GM23338 (cell line): Measurements from ENCODE around the gene DDX39B. TPM values are rescaled to one million over a fixed set of nuclear protein-coding genes. Genes with fewer than 3 reads are reported as not detected.

Source experiments
- ATAC-seq: fragments of 200-7000 bp; cut with Tn5 transposase; 3 replicates; pipeline ENCODE4 v1.9.1; 2020
- DNase-seq: peaks from one replicate; pipeline ENCODE4 v3.0.0-alpha.2; 2015; ENCODE audit warnings: low spot score
- H2AFZ ChIP-seq: fragments of 200-600 bp; sonication (generic); 2 replicates; pipeline ENCODE4 v1.8.0; 2016; ENCODE audit warnings: antibody characterized with exemption, mild to moderate bottlenecking, moderate library complexity
- H3F3A ChIP-seq: fragments of 200-600 bp; sonication (generic); replicated peaks from 2 replicates; pipeline ENCODE4 v1.8.0; 2017; ENCODE audit warnings: antibody characterized with exemption, mixed run types, low read depth
- H3K27ac ChIP-seq: fragments of 200-600 bp; sonication (generic); 2 replicates; pipeline ENCODE4 v1.6.1; 2016; ENCODE audit warnings: low read depth
- H3K27me3 ChIP-seq: fragments of 200-600 bp; sonication (generic); 2 replicates; pipeline ENCODE4 v1.8.0; 2016; ENCODE audit warnings: mild to moderate bottlenecking, mixed run types, moderate library complexity; ENCODE audit not compliant: insufficient read depth
- H3K36me3 ChIP-seq: fragments of 200-600 bp; sonication (generic); 2 replicates; pipeline ENCODE4 v1.8.0; 2016; ENCODE audit warnings: mild to moderate bottlenecking; ENCODE audit not compliant: insufficient read depth
- H3K4me1 ChIP-seq: fragments of 200-600 bp; sonication (generic); 2 replicates; pipeline ENCODE4 v1.8.0; 2016; ENCODE audit warnings: mild to moderate bottlenecking, moderate library complexity; ENCODE audit not compliant: insufficient read depth
- H3K4me2 ChIP-seq: fragments of 200-600 bp; sonication (generic); 2 replicates; pipeline ENCODE4 v1.7.1; 2017; ENCODE audit warnings: mixed run types
- H3K4me3 ChIP-seq: fragments of 200-600 bp; sonication (generic); 2 replicates; pipeline ENCODE4 v1.6.1; 2016; ENCODE audit warnings: mixed run types
- H3K79me2 ChIP-seq: fragments of 200-600 bp; sonication (generic); replicated peaks from 2 replicates; pipeline ENCODE4 v1.8.0; 2017; ENCODE audit warnings: mild to moderate bottlenecking; ENCODE audit not compliant: insufficient read depth
- H3K9me2 ChIP-seq: fragments of 200-600 bp; sonication (generic); 2 replicates; pipeline ENCODE4 v1.8.0; 2017; ENCODE audit not compliant: insufficient read depth
- H4K20me1 ChIP-seq: fragments of 200-600 bp; sonication (generic); replicated peaks from 2 replicates; pipeline ENCODE4 v1.8.0; 2017; ENCODE audit warnings: mild to moderate bottlenecking; ENCODE audit not compliant: insufficient read depth
- H3K27ac Mint-ChIP-seq: 2 replicates; pipeline ENCODE4 v1.8.0; 2020; ENCODE audit warnings: inconsistent platforms, mild to moderate bottlenecking, moderate library complexity, mixed read lengths
- H3K27me3 Mint-ChIP-seq: 3 replicates; pipeline ENCODE4 v1.8.0; 2022; ENCODE audit warnings: low read depth, mild to moderate bottlenecking, moderate library complexity, mixed read lengths, inconsistent platforms; ENCODE audit not compliant: insufficient read depth, poor library complexity
- H3K36me3 Mint-ChIP-seq: 3 replicates; pipeline ENCODE4 v1.8.0; 2021; ENCODE audit warnings: low read depth, mild to moderate bottlenecking, inconsistent platforms, moderate library complexity, mixed read lengths
- H3K4me1 Mint-ChIP-seq: 3 replicates; pipeline ENCODE4 v1.8.0; 2020; ENCODE audit warnings: mild to moderate bottlenecking, inconsistent platforms, mixed read lengths
- H3K4me3 Mint-ChIP-seq: 3 replicates; pipeline ENCODE4 v1.8.0; 2021; ENCODE audit warnings: moderate library complexity, mild to moderate bottlenecking, inconsistent platforms, mixed read lengths
- H3K9me3 Mint-ChIP-seq: 3 replicates; pipeline ENCODE4 v1.8.0; 2020; ENCODE audit warnings: moderate library complexity, mild to moderate bottlenecking, inconsistent platforms, mixed read lengths
- CREB1 ChIP-seq: fragments of 250-450 bp; sonication (Bioruptor Pico); IDR thresholded peaks from 2 replicates; pipeline ENCODE4 v1.5.0; 2020; ENCODE audit warnings: low read depth, mild to moderate bottlenecking, moderate library complexity
- EZH2 ChIP-seq: fragments of 200-600 bp; sonication (generic); IDR thresholded peaks from one replicate; pipeline ENCODE4 v1.8.0; 2017; ENCODE audit warnings: antibody characterized with exemption, mild to moderate bottlenecking, low read depth; ENCODE audit not compliant: unreplicated experiment
- EZH2phosphoT487 ChIP-seq: fragments of 200-600 bp; sonication (generic); IDR thresholded peaks from one replicate; pipeline ENCODE4 v1.8.1; 2018; ENCODE audit warnings: antibody characterized with exemption; ENCODE audit not compliant: unreplicated experiment
- JUNB ChIP-seq: IDR thresholded peaks from one replicate; pipeline ENCODE4 v1.6.1; 2016; ENCODE audit warnings: antibody characterized with exemption; ENCODE audit not compliant: unreplicated experiment
- NANOG ChIP-seq: IDR thresholded peaks from 2 replicates; pipeline ENCODE4 v1.6.1; 2016; ENCODE audit warnings: antibody characterized with exemption, borderline replicate concordance
- POLR2AphosphoS5 ChIP-seq: IDR thresholded peaks from 2 replicates; pipeline ENCODE4 v1.6.1; 2016; ENCODE audit warnings: antibody characterized with exemption, low read depth
- ZNF331 ChIP-seq: fragments of 250-450 bp; sonication (Bioruptor Pico); IDR thresholded peaks from 2 replicates; pipeline ENCODE4 v1.5.0; 2020; ENCODE audit warnings: low read depth, mild to moderate bottlenecking, moderate library complexity
- polyA plus RNA-seq: library from polyadenylated mRNA; unstranded; fragments of >200 nt; fragmentation: Nextera tagmentation; extraction: Ambion mirVana; gene quantifications from 2 replicates; pipeline ENCODE4 v1.2.1, GENCODE V29; 2016
- total RNA-seq: library from RNA; depleted of rRNA; stranded (reverse); fragments of >200 nt; shearing (Covaris generic); gene quantifications from 2 replicates; pipeline ENCODE4 v1.2.3, GENCODE V29; 2014
- TF ChIP-seq, protein P1 (sequence below): fragments of 250-450 bp; sonication (Bioruptor Pico); IDR thresholded peaks from 2 replicates; pipeline ENCODE4 v1.5.0; 2020; ENCODE audit warnings: mild to moderate bottlenecking, moderate library complexity
- TF ChIP-seq, protein P2 (sequence below): IDR thresholded peaks from 2 replicates; pipeline ENCODE4 v1.6.1; 2016; ENCODE audit warnings: antibody characterized with exemption
- TF ChIP-seq, protein P3 (sequence below): IDR thresholded peaks from one replicate; pipeline ENCODE4 v1.6.1; 2018; ENCODE audit warnings: antibody characterized with exemption; ENCODE audit not compliant: unreplicated experiment
- TF ChIP-seq, protein P4 (sequence below), 2 experiments: fragments of 200-600 bp in 1 of 2; sonication (generic) in 1 of 2; conservative IDR thresholded peaks; 2 replicates each; pipeline versions ENCODE4 v1.5.1 to v1.6.1; 2016 to 2017; ENCODE audit warnings: antibody characterized with exemption in 2 of 2, low read depth in 2 of 2, mild to moderate bottlenecking in 2 of 2, moderate library complexity in 1 of 2

DDX39B gene
- total and polyA plus RNA-seq, 2 experiments from 2014 or later, result 341 to 849 TPM

DNA sequence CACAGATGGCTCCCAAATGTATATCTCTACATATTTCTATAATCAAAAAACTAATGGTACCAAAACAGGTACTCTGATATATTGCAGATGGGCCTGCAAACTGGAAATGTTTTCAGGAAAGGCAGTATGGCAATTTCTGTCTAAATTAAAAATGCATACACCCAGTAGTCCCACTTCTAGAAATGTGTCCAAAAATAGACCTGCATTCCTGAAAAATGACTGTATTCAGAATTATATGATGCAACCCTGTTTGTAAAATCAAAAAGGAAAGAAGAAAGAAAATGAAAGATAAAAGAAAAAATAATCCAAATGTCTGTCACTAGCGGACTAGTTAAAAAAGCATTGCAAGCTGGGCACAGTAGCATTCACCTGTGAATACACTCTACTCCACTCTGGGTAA lies 56.7 kb downstream of the DDX39B start (continued):
- TF ChIP-seq, protein P1, sequence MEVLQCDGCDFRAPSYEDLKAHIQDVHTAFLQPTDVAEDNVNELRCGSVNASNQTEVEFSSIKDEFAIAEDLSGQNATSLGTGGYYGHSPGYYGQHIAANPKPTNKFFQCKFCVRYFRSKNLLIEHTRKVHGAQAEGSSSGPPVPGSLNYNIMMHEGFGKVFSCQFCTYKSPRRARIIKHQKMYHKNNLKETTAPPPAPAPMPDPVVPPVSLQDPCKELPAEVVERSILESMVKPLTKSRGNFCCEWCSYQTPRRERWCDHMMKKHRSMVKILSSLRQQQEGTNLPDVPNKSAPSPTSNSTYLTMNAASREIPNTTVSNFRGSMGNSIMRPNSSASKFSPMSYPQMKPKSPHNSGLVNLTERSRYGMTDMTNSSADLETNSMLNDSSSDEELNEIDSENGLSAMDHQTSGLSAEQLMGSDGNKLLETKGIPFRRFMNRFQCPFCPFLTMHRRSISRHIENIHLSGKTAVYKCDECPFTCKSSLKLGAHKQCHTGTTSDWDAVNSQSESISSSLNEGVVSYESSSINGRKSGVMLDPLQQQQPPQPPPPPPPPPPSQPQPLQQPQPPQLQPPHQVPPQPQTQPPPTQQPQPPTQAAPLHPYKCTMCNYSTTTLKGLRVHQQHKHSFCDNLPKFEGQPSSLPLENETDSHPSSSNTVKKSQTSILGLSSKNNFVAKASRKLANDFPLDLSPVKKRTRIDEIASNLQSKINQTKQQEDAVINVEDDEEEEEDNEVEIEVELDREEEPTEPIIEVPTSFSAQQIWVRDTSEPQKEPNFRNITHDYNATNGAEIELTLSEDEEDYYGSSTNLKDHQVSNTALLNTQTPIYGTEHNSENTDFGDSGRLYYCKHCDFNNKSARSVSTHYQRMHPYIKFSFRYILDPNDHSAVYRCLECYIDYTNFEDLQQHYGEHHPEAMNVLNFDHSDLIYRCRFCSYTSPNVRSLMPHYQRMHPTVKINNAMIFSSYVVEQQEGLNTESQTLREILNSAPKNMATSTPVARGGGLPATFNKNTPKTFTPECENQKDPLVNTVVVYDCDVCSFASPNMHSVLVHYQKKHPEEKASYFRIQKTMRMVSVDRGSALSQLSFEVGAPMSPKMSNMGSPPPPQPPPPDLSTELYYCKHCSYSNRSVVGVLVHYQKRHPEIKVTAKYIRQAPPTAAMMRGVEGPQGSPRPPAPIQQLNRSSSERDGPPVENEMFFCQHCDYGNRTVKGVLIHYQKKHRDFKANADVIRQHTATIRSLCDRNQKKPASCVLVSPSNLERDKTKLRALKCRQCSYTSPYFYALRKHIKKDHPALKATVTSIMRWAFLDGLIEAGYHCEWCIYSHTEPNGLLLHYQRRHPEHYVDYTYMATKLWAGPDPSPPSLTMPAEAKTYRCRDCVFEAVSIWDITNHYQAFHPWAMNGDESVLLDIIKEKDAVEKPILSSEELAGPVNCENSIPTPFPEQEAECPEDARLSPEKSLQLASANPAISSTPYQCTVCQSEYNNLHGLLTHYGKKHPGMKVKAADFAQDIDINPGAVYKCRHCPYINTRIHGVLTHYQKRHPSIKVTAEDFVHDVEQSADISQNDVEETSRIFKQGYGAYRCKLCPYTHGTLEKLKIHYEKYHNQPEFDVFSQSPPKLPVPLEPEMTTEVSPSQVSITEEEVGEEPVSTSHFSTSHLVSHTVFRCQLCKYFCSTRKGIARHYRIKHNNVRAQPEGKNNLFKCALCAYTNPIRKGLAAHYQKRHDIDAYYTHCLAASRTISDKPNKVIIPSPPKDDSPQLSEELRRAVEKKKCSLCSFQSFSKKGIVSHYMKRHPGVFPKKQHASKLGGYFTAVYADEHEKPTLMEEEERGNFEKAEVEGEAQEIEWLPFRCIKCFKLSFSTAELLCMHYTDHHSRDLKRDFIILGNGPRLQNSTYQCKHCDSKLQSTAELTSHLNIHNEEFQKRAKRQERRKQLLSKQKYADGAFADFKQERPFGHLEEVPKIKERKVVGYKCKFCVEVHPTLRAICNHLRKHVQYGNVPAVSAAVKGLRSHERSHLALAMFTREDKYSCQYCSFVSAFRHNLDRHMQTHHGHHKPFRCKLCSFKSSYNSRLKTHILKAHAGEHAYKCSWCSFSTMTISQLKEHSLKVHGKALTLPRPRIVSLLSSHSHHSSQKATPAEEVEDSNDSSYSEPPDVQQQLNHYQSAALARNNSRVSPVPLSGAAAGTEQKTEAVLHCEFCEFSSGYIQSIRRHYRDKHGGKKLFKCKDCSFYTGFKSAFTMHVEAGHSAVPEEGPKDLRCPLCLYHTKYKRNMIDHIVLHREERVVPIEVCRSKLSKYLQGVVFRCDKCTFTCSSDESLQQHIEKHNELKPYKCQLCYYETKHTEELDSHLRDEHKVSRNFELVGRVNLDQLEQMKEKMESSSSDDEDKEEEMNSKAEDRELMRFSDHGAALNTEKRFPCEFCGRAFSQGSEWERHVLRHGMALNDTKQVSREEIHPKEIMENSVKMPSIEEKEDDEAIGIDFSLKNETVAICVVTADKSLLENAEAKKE (CRISPR knock-in tag), result no peak
- no peak for TF ChIP-seq CREB1 (CRISPR knock-in tag)
- TF ChIP-seq, protein P2, sequence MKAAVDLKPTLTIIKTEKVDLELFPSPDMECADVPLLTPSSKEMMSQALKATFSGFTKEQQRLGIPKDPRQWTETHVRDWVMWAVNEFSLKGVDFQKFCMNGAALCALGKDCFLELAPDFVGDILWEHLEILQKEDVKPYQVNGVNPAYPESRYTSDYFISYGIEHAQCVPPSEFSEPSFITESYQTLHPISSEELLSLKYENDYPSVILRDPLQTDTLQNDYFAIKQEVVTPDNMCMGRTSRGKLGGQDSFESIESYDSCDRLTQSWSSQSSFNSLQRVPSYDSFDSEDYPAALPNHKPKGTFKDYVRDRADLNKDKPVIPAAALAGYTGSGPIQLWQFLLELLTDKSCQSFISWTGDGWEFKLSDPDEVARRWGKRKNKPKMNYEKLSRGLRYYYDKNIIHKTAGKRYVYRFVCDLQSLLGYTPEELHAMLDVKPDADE, result no peak
- no peak for TF ChIP-seq ZNF331
- no peak for TF ChIP-seq EZH2

DNA sequence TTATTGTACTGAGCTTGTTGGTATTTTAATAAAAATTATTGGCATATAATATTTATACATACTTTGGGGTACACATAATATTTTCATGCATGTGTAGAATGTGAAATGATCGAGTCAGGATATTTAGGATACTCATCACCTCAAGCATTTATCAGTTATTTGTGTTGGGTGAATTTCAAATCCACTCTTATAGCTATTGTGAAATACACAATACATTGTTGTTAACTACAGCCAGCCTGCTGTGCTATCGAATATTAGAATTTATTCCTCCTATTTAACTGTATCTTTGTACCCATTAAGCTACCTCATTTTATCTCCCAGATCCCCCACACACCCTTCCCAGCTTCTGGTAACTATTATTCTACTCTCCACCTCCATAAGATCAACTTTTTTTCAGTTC lies 58.4 kb downstream of the DDX39B start:
- no peaks in the 10 kb centered on the region for H3F3A ChIP-seq
- H3K27me3 ChIP-seq, result no peaks in the 10 kb centered on the region
- Mint-ChIP-seq H3K9me3 (peaks cover 7% of the 10 kb centered on the region), H3K27me3 (no peaks in the 10 kb centered on the region), H3K36me3 (peaks cover 6% of the 10 kb centered on the region; the same call in 1 of the 3 replicates), H3K4me1 (peaks cover 6% of the 10 kb centered on the region), H3K4me3 (no peak overlapping the region), H3K27ac (no peak overlapping the region)
- no peak overlapping the region for H3K4me2 ChIP-seq
- no peaks in the 10 kb centered on the region for H3K79me2 ChIP-seq
- H4K20me1 ChIP-seq, result no peaks in the 10 kb centered on the region
- H3K27ac ChIP-seq, result no peak overlapping the region
- no peak for TF ChIP-seq EZH2phosphoT487
- TF ChIP-seq, protein P2, result no peak
- TF ChIP-seq POLR2AphosphoS5, result no peak
- TF ChIP-seq CREB1 (CRISPR knock-in tag), result no peak
- TF ChIP-seq NANOG, result no peak
- TF ChIP-seq EZH2, result no peak
- TF ChIP-seq JUNB, result no peak
- TF ChIP-seq, protein P3, sequence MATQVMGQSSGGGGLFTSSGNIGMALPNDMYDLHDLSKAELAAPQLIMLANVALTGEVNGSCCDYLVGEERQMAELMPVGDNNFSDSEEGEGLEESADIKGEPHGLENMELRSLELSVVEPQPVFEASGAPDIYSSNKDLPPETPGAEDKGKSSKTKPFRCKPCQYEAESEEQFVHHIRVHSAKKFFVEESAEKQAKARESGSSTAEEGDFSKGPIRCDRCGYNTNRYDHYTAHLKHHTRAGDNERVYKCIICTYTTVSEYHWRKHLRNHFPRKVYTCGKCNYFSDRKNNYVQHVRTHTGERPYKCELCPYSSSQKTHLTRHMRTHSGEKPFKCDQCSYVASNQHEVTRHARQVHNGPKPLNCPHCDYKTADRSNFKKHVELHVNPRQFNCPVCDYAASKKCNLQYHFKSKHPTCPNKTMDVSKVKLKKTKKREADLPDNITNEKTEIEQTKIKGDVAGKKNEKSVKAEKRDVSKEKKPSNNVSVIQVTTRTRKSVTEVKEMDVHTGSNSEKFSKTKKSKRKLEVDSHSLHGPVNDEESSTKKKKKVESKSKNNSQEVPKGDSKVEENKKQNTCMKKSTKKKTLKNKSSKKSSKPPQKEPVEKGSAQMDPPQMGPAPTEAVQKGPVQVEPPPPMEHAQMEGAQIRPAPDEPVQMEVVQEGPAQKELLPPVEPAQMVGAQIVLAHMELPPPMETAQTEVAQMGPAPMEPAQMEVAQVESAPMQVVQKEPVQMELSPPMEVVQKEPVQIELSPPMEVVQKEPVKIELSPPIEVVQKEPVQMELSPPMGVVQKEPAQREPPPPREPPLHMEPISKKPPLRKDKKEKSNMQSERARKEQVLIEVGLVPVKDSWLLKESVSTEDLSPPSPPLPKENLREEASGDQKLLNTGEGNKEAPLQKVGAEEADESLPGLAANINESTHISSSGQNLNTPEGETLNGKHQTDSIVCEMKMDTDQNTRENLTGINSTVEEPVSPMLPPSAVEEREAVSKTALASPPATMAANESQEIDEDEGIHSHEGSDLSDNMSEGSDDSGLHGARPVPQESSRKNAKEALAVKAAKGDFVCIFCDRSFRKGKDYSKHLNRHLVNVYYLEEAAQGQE, result no peak
- TF ChIP-seq, protein P4, sequence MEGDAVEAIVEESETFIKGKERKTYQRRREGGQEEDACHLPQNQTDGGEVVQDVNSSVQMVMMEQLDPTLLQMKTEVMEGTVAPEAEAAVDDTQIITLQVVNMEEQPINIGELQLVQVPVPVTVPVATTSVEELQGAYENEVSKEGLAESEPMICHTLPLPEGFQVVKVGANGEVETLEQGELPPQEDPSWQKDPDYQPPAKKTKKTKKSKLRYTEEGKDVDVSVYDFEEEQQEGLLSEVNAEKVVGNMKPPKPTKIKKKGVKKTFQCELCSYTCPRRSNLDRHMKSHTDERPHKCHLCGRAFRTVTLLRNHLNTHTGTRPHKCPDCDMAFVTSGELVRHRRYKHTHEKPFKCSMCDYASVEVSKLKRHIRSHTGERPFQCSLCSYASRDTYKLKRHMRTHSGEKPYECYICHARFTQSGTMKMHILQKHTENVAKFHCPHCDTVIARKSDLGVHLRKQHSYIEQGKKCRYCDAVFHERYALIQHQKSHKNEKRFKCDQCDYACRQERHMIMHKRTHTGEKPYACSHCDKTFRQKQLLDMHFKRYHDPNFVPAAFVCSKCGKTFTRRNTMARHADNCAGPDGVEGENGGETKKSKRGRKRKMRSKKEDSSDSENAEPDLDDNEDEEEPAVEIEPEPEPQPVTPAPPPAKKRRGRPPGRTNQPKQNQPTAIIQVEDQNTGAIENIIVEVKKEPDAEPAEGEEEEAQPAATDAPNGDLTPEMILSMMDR (conservative IDR thresholded peaks at IDR 0.05; ENCODE audit: low read depth in 2 of 2), result no peak
- no peak for DNase-seq
- no peak for ATAC-seq
- no peaks in the 10 kb centered on the region for H3K9me2 ChIP-seq
- H3K4me1 ChIP-seq, result no peaks in the 10 kb centered on the region
- no peak overlapping the region for H3K4me3 ChIP-seq
- no peak overlapping the region for H2AFZ ChIP-seq
- H3K36me3 ChIP-seq, result no peaks in the 10 kb centered on the region
